Transverse colon (tissue), 4 donors: ENCODE measurements around the gene ARID4B. TPM values are rescaled to one million over a fixed set of nuclear protein-coding genes. Genes with fewer than 3 reads are reported as not detected.

Experiments used
- DNase-seq: peaks from one replicate; pipeline ENCODE4 v3.0.0-alpha.2; 2019
- H3K27ac ChIP-seq, 4 donors: fragments of 200-600 bp; sonication (generic); 2 replicates each; pipeline ENCODE4 v1.5.1; 2016 to 2018; ENCODE audit warnings: inconsistent platforms in 4 of 4
- H3K27me3 ChIP-seq: fragments of 200-600 bp; sonication (generic); 2 replicates; pipeline ENCODE4 v1.5.1; 2017; ENCODE audit warnings: inconsistent platforms
- H3K36me3 ChIP-seq, 4 donors: fragments of 200-600 bp; sonication (generic); 2 replicates each; pipeline ENCODE4 v1.5.1; 2017 to 2019; ENCODE audit warnings: inconsistent platforms in 4 of 4
- H3K4me1 ChIP-seq, 4 donors: fragments of 200-600 bp; sonication (generic); 2 replicates each; pipeline ENCODE4 v1.5.1; 2017 to 2020; ENCODE audit warnings: inconsistent platforms in 4 of 4
- H3K4me3 ChIP-seq, 4 donors: fragments of 200-600 bp; sonication (generic); 1 replicate in 1 of 4; 2 replicates in 3 of 4; pipeline versions ENCODE4 v1.5.1 to v1.6.1; 2017 to 2019; ENCODE audit warnings: inconsistent platforms in 4 of 4
- H3K9me3 ChIP-seq, 2 donors: fragments of 200-600 bp; sonication (generic); 2 replicates each; pipeline ENCODE4 v1.5.1; 2017 to 2019; ENCODE audit warnings: inconsistent platforms in 2 of 2
- EP300 ChIP-seq: sonication (generic); formaldehyde crosslinking; IDR thresholded peaks from one replicate; pipeline ENCODE4 v1.6.1; 2017; ENCODE audit warnings: antibody characterized with exemption, low read depth
- POLR2A ChIP-seq: fragments of 450-650 bp; IDR thresholded peaks from one replicate; pipeline ENCODE4 v1.6.1; 2016; ENCODE audit warnings: antibody characterized with exemption, mild to moderate bottlenecking, moderate library complexity
- POLR2AphosphoS5 ChIP-seq, 3 donors: sonication (generic); formaldehyde crosslinking; IDR thresholded peaks; one replicate each; pipeline ENCODE4 v1.6.1; 2016; ENCODE audit warnings: antibody characterized with exemption in 3 of 3
- WGBS, 2 donors: methylation state at CpG; one replicate each; pipeline ENCODE4 v1.1.5; 2018; ENCODE audit warnings: low coverage in 1 of 2; 5-methylcytosine and 5-hydroxymethylcytosine counted together
- in situ Hi-C, 4 donors: fragments of 200-750 bp; cut with MboI; loops; one replicate each; pipeline versions ENCODE4 v1.15.0 to v1.15.1; 2017; ENCODE audit warnings: low sequenced_read_pairs in 3 of 4, low pct_ligation_motif_present in 1 of 4, low pct_unique_long_range_greater_than_20kb in 1 of 4
- intact Hi-C: fragments of 100-400 bp; cut with DNase I; formaldehyde crosslinking; loops from one replicate; pipeline ENCODE4 v1.15.1; 2023; ENCODE audit warnings: low total_unique reads
- small RNA-seq, 4 donors: library from RNA; depleted of rRNA; stranded (forward); fragments of <200 nt; gene quantifications; one replicate each; pipeline ENCODE3, GENCODE V24; 2016
- total RNA-seq, 4 donors: library from RNA; depleted of rRNA; stranded (reverse); fragments of >200 nt; gene quantifications; one replicate each; pipeline ENCODE4 v1.1.0, GENCODE V29; 2016
- TF ChIP-seq, protein P1 (sequence below), 5 experiments: fragments of 200-600 bp in 3 of 5; fragments of 450-650 bp in 2 of 5; sonication (generic) in 3 of 5; IDR thresholded peaks; 1 replicate in 2 of 5; 2 replicates in 3 of 5; pipeline ENCODE4 v1.5.1; 2016 to 2017; ENCODE audit warnings: antibody characterized with exemption in 5 of 5, inconsistent platforms in 3 of 5, mild to moderate bottlenecking in 2 of 5, moderate library complexity in 1 of 5

The ARID4B gene
- total RNA-seq, 4 donors from 2014 or later = 9.2 to 52.0 (median 34.0) TPM

DNA sequence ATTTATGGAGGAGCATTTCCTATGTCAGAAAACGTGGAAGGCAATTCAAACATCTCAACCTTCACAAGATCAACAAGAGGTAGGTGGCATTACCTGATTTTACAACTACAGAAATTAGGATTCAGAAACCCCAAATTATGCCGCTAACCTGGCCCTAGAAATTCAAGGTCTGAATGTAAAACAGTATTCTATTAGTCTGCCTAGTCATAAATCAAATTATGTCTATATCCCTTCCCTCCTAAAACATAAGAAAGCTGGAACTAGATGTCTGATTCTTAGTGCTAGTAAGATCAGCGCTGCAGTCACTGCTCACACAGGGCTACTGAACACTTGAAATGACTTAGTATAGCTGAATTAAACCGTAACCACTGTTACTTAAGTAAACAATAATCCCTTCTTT lies 200.8 kb downstream of the ARID4B start:
- Histone ChIP-seq H3K36me3 (no peaks in the 10 kb centered on the region), H3K27me3 (no peaks in the 10 kb centered on the region), H3K9me3 (no peaks in the 10 kb centered on the region), H3K27ac (peak overlapping the region in 3 of 4 donors; percentile 87 to 94 (median 93)), H3K4me1 (peaks cover 0 to 52% (median 14%) of the 10 kb centered on the region in 4 donors), H3K4me3 (peak overlapping the region in 3 of 4 donors; percentile 71 to 93 (median 88))
- intact Hi-C loops (no loop called here), in situ Hi-C loops (no loop called here)
- TF ChIP-seq, protein P1, sequence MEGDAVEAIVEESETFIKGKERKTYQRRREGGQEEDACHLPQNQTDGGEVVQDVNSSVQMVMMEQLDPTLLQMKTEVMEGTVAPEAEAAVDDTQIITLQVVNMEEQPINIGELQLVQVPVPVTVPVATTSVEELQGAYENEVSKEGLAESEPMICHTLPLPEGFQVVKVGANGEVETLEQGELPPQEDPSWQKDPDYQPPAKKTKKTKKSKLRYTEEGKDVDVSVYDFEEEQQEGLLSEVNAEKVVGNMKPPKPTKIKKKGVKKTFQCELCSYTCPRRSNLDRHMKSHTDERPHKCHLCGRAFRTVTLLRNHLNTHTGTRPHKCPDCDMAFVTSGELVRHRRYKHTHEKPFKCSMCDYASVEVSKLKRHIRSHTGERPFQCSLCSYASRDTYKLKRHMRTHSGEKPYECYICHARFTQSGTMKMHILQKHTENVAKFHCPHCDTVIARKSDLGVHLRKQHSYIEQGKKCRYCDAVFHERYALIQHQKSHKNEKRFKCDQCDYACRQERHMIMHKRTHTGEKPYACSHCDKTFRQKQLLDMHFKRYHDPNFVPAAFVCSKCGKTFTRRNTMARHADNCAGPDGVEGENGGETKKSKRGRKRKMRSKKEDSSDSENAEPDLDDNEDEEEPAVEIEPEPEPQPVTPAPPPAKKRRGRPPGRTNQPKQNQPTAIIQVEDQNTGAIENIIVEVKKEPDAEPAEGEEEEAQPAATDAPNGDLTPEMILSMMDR (IDR thresholded peaks at IDR 0.05) = no peak
- TF ChIP-seq POLR2A (no peak), EP300 (no peak), POLR2AphosphoS5 (IDR thresholded peaks at IDR 0.05) (no peak)
- no peak for DNase-seq
- 7 to 12% methylated on average over 4 of the region's 4 CpGs for WGBS, 2 donors

DNA sequence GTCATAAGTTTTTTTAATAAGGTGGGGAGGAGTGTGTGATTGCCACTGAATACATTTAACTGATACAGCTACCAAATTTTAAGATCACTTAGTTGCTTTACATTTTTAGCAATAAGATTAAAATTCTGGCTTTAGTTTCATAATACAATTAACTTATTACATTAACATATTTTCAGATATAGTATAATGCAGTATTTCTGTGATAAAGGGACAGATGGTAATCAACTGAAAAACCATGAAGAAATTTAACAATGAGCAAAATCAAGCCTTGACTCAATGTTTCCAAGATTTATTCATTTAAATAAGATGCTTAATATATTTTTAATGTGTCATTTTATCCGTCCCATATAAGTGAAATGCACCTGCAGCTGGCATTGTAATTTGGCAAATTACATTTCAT lies 203.3 kb downstream of the ARID4B start:
- DNase-seq = no peak
- H3K27ac ChIP-seq = no peak overlapping the region
- intact Hi-C loops (no loop called here), in situ Hi-C loops (loop anchor here in 2 of 4 donors (25.0 kb wide), 1 partner anchor 288 kb away; no protein-coding TSS in a partner anchor)
- H3K27me3 ChIP-seq = no peaks in the 10 kb centered on the region
- WGBS, 2 donors = 61 to 73% methylated on average over 1 of the region's 1 CpG
- no peaks in the 10 kb centered on the region for H3K9me3 ChIP-seq
- peaks cover 0 to 52% (median 15%) of the 10 kb centered on the region in 4 donors for H3K4me1 ChIP-seq
- no peak overlapping the region for H3K4me3 ChIP-seq
- H3K36me3 ChIP-seq = peaks cover 0 to 19% (median 7%) of the 10 kb centered on the region in 4 donors
- TF ChIP-seq POLR2AphosphoS5 (IDR thresholded peaks at IDR 0.05) = no peak
- no peak for TF ChIP-seq POLR2A
- TF ChIP-seq, protein P1 (IDR thresholded peaks at IDR 0.05) = no peak
- no peak for TF ChIP-seq EP300

DNA sequence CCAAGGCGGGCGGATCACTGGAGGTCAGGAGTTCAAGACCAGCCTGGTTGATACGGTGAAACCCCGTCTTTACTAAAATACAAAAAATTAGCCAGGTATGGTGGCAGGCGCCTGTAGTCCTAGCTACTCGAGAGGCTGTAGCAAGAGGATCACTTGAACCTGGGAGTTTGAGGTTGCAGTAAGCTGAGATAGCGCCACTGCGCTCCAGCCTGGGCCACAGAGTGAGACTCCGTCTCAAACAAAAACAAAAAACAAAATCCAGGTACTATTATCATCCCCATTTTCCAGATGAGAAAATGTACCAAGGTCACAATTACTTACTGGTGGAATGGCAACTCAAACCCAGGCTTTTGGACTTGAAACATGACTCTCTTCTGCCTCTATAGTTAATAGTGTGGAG lies 203.9 kb downstream of the ARID4B start:
- DNase-seq = no peak
- H3K27ac ChIP-seq = no peak overlapping the region
- 91 to 92% methylated on average over 4 to 9 of the region's 9 CpGs for WGBS, 2 donors
- H3K4me3 ChIP-seq = no peak overlapping the region
- intact Hi-C loops = no loop called here
- in situ Hi-C loops = loop anchor here in 2 of 4 donors (25.0 kb wide), 1 partner anchor 288 kb away; no protein-coding TSS in a partner anchor
- H3K4me1 ChIP-seq = peaks cover 0 to 49% (median 15%) of the 10 kb centered on the region in 4 donors
- no peaks in the 10 kb centered on the region for H3K9me3 ChIP-seq
- H3K27me3 ChIP-seq = no peaks in the 10 kb centered on the region
- H3K36me3 ChIP-seq = peaks cover 0 to 24% (median 10%) of the 10 kb centered on the region in 4 donors
- TF ChIP-seq POLR2A (no peak), POLR2AphosphoS5 (IDR thresholded peaks at IDR 0.05) (no peak), EP300 (no peak)
- TF ChIP-seq, protein P1 (IDR thresholded peaks at IDR 0.05) = no peak

DNA sequence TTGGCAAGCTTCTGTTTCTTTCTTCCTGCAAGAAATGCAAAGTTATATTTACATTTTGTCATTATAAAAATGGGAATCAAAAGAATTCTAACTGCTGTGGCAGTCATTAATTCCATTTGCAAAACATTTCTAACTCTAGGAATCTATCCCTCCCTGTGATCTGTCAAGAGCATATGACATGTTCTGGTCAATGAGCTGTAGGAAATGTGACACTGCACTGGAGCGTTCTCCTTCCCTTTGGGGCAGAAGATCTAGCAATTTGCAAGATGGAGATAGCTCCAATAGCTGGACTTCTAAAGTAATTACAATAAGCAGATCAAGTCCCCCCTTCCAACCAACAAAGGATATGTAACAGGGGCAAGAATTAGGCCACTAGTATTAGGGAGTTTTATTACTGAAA lies 205.6 kb downstream of the ARID4B start:
- in situ Hi-C loops = loop anchor here in 2 of 4 donors (25.0 kb wide), 1 partner anchor 290 kb away; no protein-coding TSS in a partner anchor

More for the DNA sequence above, 205.6 kb downstream of the ARID4B start:
- no peak for DNase-seq
- Histone ChIP-seq H3K9me3 (no peaks in the 10 kb centered on the region), H3K36me3 (peaks cover 0 to 37% (median 14%) of the 10 kb centered on the region in 4 donors), H3K4me1 (peaks cover 0 to 42% (median 13%) of the 10 kb centered on the region in 4 donors), H3K27ac (no peak overlapping the region), H3K4me3 (no peak overlapping the region), H3K27me3 (no peaks in the 10 kb centered on the region)
- 85 to 100% methylated on average over 1 of the region's 1 CpG for WGBS, 2 donors
- no peak for TF ChIP-seq POLR2A
- TF ChIP-seq EP300 = no peak
- TF ChIP-seq, protein P1 (IDR thresholded peaks at IDR 0.05) = no peak
- no peak for TF ChIP-seq POLR2AphosphoS5 (IDR thresholded peaks at IDR 0.05)
- intact Hi-C loops = no loop called here

Small RNAs within 50 kb of the gene (small RNA-seq; reads per million reads assigned to genes)
- 0 reads per million in 4 donors for gene AL391994.1
- 0 to 0.28 (median 0.20) reads per million in 4 donors for gene MIR4753
- 2.2 to 4.6 (median 2.7) reads per million in 4 donors for gene SNORA14B

Other genes starting within 250 kb of the ARID4B start
- gene TOMM20, start 199.3 kb downstream of the ARID4B start, total RNA-seq = 10 to 100 TPM; 16.9 to 72.9 (median 54.5) TPM
- gene RBM34, start 166.9 kb downstream of the ARID4B start, total RNA-seq = 10 to 100 TPM; 13.1 to 56.7 (median 29.7) TPM
- 10 to 100 TPM; 11.2 to 22.1 (median 16.9) TPM for gene GGPS1, start 391 bp upstream of the ARID4B start, total RNA-seq
- gene TBCE, start 39.2 kb upstream of the ARID4B start, total RNA-seq = 10 to 100 TPM; 16.8 to 59.1 (median 23.9) TPM
- 10 to 100 TPM; 21.4 to 42.2 (median 30.5) TPM for gene B3GALNT2, start 176.3 kb upstream of the ARID4B start, total RNA-seq